SU-DHL-6 (cell line): ENCODE measurements around the gene SH3RF1.

Experiments
- CTCF ChIP-seq: fragments of 200-600 bp; sonication (generic); IDR thresholded peaks from one replicate; pipeline ENCODE4 v1.5.1; 2017; ENCODE audit warnings: antibody characterized with exemption, mild to moderate bottlenecking, low read length, moderate library complexity; ENCODE audit not compliant: insufficient read depth, poor library complexity, severe bottlenecking
- EZH2phosphoT487 ChIP-seq: fragments of 200-600 bp; sonication (generic), shearing (Covaris generic); conservative IDR thresholded peaks from 2 replicates; pipeline ENCODE4 v1.6.1; 2018; ENCODE audit warnings: mild to moderate bottlenecking, antibody characterized with exemption, low read length, moderate library complexity, mixed read lengths

- TF ChIP-seq CTCF (no peak), EZH2phosphoT487 (no peak)
Measured at GRCh38 chr4:169115144-169115896, 155.4 kb downstream of the SH3RF1 start.
